Hypothalamus (tissue), 51 donors: Measurements from ENCODE around the gene PALLD.
"Not testable (repeated sequence)": the region's sequence is repeated elsewhere in the genome, so short reads cannot be mapped to it uniquely, and the experiment has no call there.

Experiments used
- DNase-seq, 51 donors: peaks; one replicate each; lab custom pipeline; 2025; lab: John Stamatoyannopoulos, UW

Gene PALLD

GRCh38 chr4:168907119-168907698, 410.4 kb downstream of the PALLD start:
- no peak for DNase-seq

- no peak for DNase-seq
Measured at GRCh38 chr4:168908093-168908492, 411.2 kb downstream of the PALLD start.

GRCh38 chr4:168908851-168909273, 412.0 kb downstream of the PALLD start:
- DNase-seq, result no peak

GRCh38 chr4:168914095-168914494, 417.2 kb downstream of the PALLD start:
- DNase-seq, result no peak

GRCh38 chr4:168917138-168917779, 420.4 kb downstream of the PALLD start:
- peak in 1 of 51 donors; percentile 41 for DNase-seq

GRCh38 chr4:168919706-168920324, 423.0 kb downstream of the PALLD start:
- no peak for DNase-seq

- DNase-seq, result no peak
Measured at GRCh38 chr4:168920441-168921065, 423.7 kb downstream of the PALLD start.

GRCh38 chr4:168923526-168924194, 426.8 kb downstream of the PALLD start:
- DNase-seq, result peak in 32 of 51 donors; percentile 2 to 74 (median 30)

GRCh38 chr4:168924667-168925066, 427.8 kb downstream of the PALLD start:
- DNase-seq, result no peak

- DNase-seq, result no peak
Measured at GRCh38 chr4:168925789-168926490, 429.1 kb downstream of the PALLD start.

- no peak for DNase-seq
Measured at GRCh38 chr4:168928346-168928745, 431.5 kb downstream of the PALLD start.

GRCh38 chr4:168928875-168929274, 432.0 kb downstream of the PALLD start:
- no peak for DNase-seq

- DNase-seq, result no peak
Measured at GRCh38 chr4:168930413-168931196, 433.8 kb downstream of the PALLD start.

- DNase-seq, result no peak
Measured at GRCh38 chr4:168931215-168931650, 434.4 kb downstream of the PALLD start.

- DNase-seq, result no peak
Measured at GRCh38 chr4:168932138-168932537, 435.3 kb downstream of the PALLD start.

GRCh38 chr4:168933423-168933822, 436.6 kb downstream of the PALLD start:
- DNase-seq, result no peak

- DNase-seq, result not testable (repeated sequence)
Measured at GRCh38 chr4:168937473-168937872, 440.6 kb downstream of the PALLD start.

- no peak for DNase-seq
Measured at GRCh38 chr4:168942985-168943384, 446.1 kb downstream of the PALLD start.

- no peak for DNase-seq
Measured at GRCh38 chr4:168945291-168945690, 448.4 kb downstream of the PALLD start.

GRCh38 chr4:168952821-168953246, 456.0 kb downstream of the PALLD start:
- not testable (repeated sequence) for DNase-seq
